SU-DHL-6 (cell line): ENCODE measurements around the gene SEC16A.

Experiments used
- H2AFZ ChIP-seq: fragments of 200-600 bp; sonication (generic); 2 replicates; pipeline ENCODE4 v1.6.1; 2014; ENCODE audit warnings: low read depth, mild to moderate bottlenecking, moderate library complexity, mixed read lengths, antibody characterized with exemption, low read length; ENCODE audit not compliant: severe bottlenecking
- H3F3A ChIP-seq: fragments of 200-600 bp; shearing (Covaris generic); 2 replicates; pipeline ENCODE4 v1.6.0; 2016; ENCODE audit warnings: antibody characterized with exemption, mild to moderate bottlenecking; ENCODE audit not compliant: insufficient read depth
- H3K27ac ChIP-seq: fragments of 200-600 bp; sonication (generic); 2 replicates; pipeline ENCODE4 v1.5.1; 2016; ENCODE audit warnings: low read depth, mild to moderate bottlenecking, low read length, moderate library complexity, mixed read lengths
- H3K27me3 ChIP-seq: fragments of 200-600 bp; sonication (generic), shearing (Covaris generic); 2 replicates; pipeline ENCODE4 v1.6.0; 2014; ENCODE audit warnings: mild to moderate bottlenecking, low read length
- H3K36me3 ChIP-seq: fragments of 200-600 bp; sonication (generic); 2 replicates; pipeline ENCODE4 v1.6.1; 2014; ENCODE audit warnings: mild to moderate bottlenecking, low read length, mixed read lengths
- H3K4me2 ChIP-seq: fragments of 300-600, 200-600 bp; shearing (Covaris generic), sonication (generic); 2 replicates; pipeline ENCODE4 v1.6.0; 2014; ENCODE audit warnings: low read length, low read depth, mild to moderate bottlenecking; ENCODE audit not compliant: poor library complexity, severe bottlenecking
- H3K4me3 ChIP-seq: fragments of 200-600 bp; sonication (generic); 2 replicates; pipeline ENCODE4 v1.5.1; 2014; ENCODE audit warnings: antibody characterized with exemption, low read length, mild to moderate bottlenecking, mixed read lengths; ENCODE audit not compliant: insufficient read depth, poor library complexity, severe bottlenecking
- H3K79me2 ChIP-seq: fragments of 200-600 bp; sonication (generic); 2 replicates; pipeline ENCODE4 v1.6.1; 2014; ENCODE audit warnings: mild to moderate bottlenecking, low read length, moderate library complexity; ENCODE audit not compliant: insufficient read depth
- H3K9ac ChIP-seq: fragments of 200-600 bp; sonication (generic); 2 replicates; pipeline ENCODE4 v1.7.0; 2014; ENCODE audit warnings: mild to moderate bottlenecking, low read length
- H3K9me2 ChIP-seq: fragments of 200-600 bp; sonication (generic); replicated peaks from 2 replicates; pipeline ENCODE4 v1.6.1; 2014; ENCODE audit warnings: low read length; ENCODE audit not compliant: insufficient read depth
- H3K9me3 ChIP-seq: fragments of 200-600 bp; sonication (generic); 2 replicates; pipeline ENCODE4 v1.6.1; 2014; ENCODE audit warnings: low read length, mixed read lengths; ENCODE audit not compliant: insufficient read depth
- H4K20me1 ChIP-seq: fragments of 200-600 bp; sonication (generic); 2 replicates; pipeline ENCODE4 v1.6.1; 2014; ENCODE audit warnings: low read depth, mild to moderate bottlenecking, antibody characterized with exemption, low read length, moderate library complexity, mixed read lengths
- CTCF ChIP-seq: fragments of 200-600 bp; sonication (generic); IDR thresholded peaks from one replicate; pipeline ENCODE4 v1.5.1; 2017; ENCODE audit warnings: antibody characterized with exemption, mild to moderate bottlenecking, low read length, moderate library complexity; ENCODE audit not compliant: insufficient read depth, poor library complexity, severe bottlenecking
- EZH2phosphoT487 ChIP-seq: fragments of 200-600 bp; sonication (generic), shearing (Covaris generic); conservative IDR thresholded peaks from 2 replicates; pipeline ENCODE4 v1.6.1; 2018; ENCODE audit warnings: mild to moderate bottlenecking, antibody characterized with exemption, low read length, moderate library complexity, mixed read lengths

Gene SEC16A

GRCh38 chr9:136430588-136431234 lies 52.1 kb downstream of the SEC16A start:
- Histone ChIP-seq H3K9ac (no peak overlapping the region), H3K27ac (no peak overlapping the region), H3K36me3 (no peaks in the 10 kb centered on the region), H3K27me3 (no peaks in the 10 kb centered on the region), H3K9me2 (no peaks in the 10 kb centered on the region), H4K20me1 (no peaks in the 10 kb centered on the region), H2AFZ (no peak overlapping the region), H3K4me2 (no peak overlapping the region), H3K9me3 (no peaks in the 10 kb centered on the region), H3K79me2 (no peaks in the 10 kb centered on the region; the same call in 1 of the 2 replicates), H3K4me3 (no peak overlapping the region), H3F3A (no peaks in the 10 kb centered on the region)
- TF ChIP-seq EZH2phosphoT487 (no peak), CTCF (no peak)

DNA sequence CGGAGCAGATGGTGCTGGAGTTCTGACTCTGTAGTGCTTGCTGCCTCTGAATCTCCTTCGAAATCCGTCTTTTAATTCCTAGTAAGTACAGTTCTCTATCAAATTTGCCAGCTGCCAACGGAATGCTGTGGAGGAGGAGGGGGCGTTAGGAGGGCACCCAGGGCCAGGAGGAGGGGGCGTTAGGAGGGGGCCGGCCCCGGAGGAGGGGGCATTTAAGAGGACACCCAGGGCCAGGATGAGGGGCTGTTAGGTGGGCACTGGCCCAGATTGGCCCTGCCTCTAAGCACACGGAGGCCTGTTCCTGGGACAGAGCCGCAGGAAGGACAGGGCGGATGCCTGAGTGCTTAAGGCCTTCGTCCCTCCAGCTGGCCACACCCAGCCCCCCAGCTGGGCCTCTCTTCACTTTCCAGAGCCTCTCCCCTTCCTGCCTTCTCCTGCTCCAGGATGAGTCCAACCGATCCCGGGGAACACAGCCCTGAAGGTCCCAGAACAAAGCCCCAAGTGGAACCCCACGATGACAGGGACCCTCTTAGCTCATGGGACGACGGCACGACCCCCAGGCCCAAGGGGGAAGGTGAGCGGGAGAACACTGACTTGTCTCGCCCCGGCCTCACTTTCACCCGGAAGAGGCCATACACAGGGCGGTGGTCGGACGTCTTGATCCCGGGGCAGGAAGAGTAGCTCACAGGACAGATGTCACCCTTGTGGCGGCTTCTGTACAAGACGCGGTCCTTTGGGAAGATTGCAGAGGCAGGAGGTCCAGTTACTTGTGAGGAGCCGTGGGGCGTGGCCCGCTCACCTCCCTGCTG lies 53.0 kb downstream of the SEC16A start:
- Histone ChIP-seq H3K9me2 (no peaks in the 10 kb centered on the region), H3K36me3 (no peaks in the 10 kb centered on the region), H4K20me1 (no peaks in the 10 kb centered on the region), H2AFZ (no peak overlapping the region), H3F3A (no peaks in the 10 kb centered on the region), H3K4me2 (no peak overlapping the region), H3K27ac (no peak overlapping the region), H3K4me3 (no peak overlapping the region), H3K9ac (no peak overlapping the region), H3K27me3 (no peaks in the 10 kb centered on the region), H3K79me2 (no peaks in the 10 kb centered on the region; the same call in 1 of the 2 replicates), H3K9me3 (no peaks in the 10 kb centered on the region)
- no peak for TF ChIP-seq EZH2phosphoT487
- TF ChIP-seq CTCF, result no peak

- H3K79me2 ChIP-seq, result no peaks in the 10 kb centered on the region; the same call in 1 of the 2 replicates
- H3K9ac ChIP-seq, result no peak overlapping the region
- H3K9me2 ChIP-seq, result no peaks in the 10 kb centered on the region
- no peaks in the 10 kb centered on the region for H3F3A ChIP-seq
- no peaks in the 10 kb centered on the region for H4K20me1 ChIP-seq
- H3K4me2 ChIP-seq, result no peak overlapping the region
- H3K9me3 ChIP-seq, result no peaks in the 10 kb centered on the region
- H2AFZ ChIP-seq, result no peak overlapping the region
- TF ChIP-seq CTCF, result no peak
- no peak for TF ChIP-seq EZH2phosphoT487
- H3K27me3 ChIP-seq, result no peaks in the 10 kb centered on the region
- H3K27ac ChIP-seq, result no peak overlapping the region
- H3K4me3 ChIP-seq, result no peak overlapping the region
- H3K36me3 ChIP-seq, result no peaks in the 10 kb centered on the region
Measured at GRCh38 chr9:136429075-136429628, 53.7 kb downstream of the SEC16A start.
